ACHN (cell line): ENCODE results near the gene NAV3.

Source experiments
- DNase-seq: peaks from one replicate; pipeline ENCODE4 v3.0.0-alpha.2; 2015
- in situ Hi-C: cut with HindIII; loops from 2 replicates; pipeline ENCODE4 v1.10.0; 2017; ENCODE audit warnings: low sequenced_read_pairs, low pct_ligation_motif_present, low pct_unique_long_range_greater_than_20kb

The NAV3 gene

DNA sequence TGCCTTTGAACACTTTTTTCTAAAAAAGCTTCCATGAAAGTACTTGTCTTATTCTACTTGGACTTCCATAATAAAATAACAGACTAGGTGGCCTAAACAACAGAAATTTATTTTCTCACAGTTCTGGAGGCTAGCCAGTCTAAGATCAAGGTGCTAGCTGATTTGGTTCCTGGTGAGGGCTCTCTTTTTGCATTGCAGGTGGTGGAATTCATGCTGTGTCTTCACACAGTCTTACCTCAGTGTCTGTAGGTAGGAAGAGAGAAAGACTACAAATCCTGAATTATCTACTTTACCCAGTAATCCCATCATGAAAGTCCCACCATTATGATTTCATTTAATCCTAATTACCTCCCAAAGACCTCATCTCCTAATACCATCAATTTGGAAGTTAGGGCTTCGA, 356.0 kb downstream of the NAV3 start:
- in situ Hi-C loops: no loop called here
- DNase-seq: no peak

DNA sequence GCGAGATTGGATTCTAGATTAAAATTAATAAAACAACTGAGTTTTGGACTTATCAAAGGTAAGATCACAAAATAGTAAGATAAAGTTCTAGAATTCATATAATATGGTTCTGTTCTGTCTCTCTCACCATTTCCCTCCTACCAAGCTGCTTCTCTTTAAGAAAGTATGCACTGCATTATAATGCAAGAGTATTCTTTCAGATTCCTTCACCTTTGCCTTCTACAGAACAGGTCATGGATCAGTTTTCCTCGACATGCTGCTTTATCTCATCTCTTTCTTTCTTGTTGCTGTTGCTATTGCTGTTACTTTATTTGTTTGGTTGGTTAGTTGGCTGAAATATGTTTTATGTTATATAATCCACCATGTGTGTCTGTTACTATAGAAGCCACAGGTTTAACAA, 357.0 kb downstream of the NAV3 start:
- no peak for DNase-seq
- in situ Hi-C loops: no loop called here

DNA sequence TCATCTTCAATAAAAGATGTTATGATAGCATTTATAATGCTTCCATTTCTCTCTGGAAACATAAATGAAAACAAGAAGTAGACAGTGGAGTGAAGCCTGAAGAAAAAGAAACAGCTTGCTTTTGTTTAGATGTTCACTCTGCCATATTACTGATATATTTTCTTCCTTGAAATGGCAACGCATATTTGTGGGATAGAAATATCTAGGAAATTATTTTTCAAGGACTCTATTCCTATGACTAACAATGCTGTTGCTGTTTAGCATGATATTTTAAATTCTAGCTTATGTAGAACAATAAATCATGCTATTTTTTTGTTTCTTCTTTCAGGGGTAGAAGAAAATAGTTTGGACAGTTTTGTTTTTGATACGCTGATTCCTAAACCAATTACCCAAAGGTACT, 359.0 kb downstream of the NAV3 start:
- in situ Hi-C loops: no loop called here
- DNase-seq: no peak

DNA sequence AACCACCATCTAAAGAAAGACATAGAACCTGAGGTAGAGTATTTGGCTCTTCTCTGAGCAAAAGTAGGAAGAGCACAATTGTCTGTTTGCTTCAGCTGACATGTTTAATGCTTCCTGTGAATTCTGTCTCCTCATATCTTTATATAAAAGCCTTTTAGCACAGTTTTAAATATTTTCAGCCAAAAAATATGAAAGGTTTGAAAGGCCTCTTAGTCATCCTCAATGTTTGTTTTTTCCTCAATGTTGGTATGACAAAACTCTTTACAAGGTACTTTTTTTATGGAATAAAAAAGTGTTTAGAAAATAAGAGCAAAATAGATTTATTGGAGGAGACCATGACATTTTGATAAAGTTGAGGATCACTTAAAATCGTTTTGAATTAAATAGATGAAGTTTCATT, 360.9 kb downstream of the NAV3 start:
- in situ Hi-C loops: no loop called here

DNA sequence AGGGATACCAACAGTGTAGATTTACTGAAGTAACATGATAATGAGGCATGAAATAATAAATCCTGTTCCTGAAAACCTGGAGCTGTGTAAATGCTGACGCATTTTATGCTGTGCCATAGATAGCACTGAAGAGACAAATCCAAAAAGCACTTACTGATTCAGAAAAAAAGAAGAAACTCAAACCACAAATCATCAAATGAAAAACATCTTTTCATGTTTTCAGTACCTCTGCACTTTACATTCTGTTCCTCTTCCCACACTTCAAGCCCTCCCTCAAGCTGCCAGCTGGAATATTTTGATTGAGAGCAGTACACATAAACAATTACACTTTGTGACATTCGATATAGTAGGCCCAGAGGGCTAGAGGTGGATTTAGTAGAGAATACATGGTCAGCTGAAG, 362.3 kb downstream of the NAV3 start:
- in situ Hi-C loops: no loop called here
- no peak for DNase-seq

More for the DNA sequence above, 360.9 kb downstream of the NAV3 start:
- DNase-seq: no peak

DNA sequence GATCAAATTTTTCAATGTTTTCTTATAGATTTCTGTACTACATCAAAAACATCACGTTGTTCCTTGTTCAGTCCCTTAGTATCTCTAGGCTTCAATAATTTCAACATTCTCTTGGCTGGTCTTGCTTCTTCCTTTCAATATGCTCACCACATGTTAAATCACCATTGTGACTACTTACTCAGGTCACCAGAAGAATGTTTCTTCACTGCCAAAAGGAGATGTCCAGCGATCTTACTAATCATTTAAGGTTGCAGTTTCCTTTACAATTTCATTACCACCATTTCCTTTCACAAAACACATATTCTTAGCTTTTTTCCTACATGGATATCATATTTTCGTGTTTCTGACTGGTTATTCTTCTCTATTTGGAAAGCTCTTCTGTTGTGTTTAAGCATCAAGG, 363.8 kb downstream of the NAV3 start:
- in situ Hi-C loops: no loop called here
- no peak for DNase-seq

DNA sequence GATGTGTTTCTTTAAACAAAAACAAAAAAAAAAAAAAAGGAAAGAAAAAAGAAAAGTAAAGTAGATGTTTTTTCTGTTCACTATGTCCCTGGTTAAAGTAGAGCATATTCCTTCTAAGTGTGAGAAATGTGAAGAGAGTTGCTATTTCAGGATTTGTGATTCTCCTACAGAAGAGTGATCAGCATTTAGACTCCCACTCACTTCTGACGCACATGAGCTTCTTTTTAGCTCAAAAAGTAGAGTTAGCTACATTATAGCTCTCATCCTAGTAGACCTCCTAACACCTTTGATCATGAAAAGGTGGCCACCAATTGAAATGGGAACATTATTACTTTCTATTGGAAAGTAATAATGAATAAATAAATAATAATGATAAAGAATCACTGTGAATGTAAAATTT, 368.2 kb downstream of the NAV3 start:
- no peak for DNase-seq
- in situ Hi-C loops: no loop called here

DNA sequence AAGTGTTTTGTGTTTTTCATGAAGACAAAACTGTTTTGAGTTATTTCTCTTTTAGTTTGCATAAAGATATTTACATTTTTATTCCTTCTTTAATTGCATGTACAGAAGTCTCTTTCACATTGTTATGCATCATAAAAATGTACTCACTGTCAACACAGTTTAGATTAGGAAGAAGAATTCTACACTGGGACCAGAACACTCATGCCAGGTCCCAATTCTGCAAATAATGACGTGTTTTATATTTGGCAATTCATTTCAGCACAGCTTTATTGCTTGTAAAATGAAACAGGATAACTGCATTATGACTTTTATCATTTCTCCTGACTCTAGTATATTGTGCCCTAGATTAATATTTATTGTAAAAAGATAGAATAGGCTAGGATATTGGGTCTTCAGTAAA, 369.2 kb downstream of the NAV3 start:
- in situ Hi-C loops: no loop called here
- DNase-seq: no peak

DNA sequence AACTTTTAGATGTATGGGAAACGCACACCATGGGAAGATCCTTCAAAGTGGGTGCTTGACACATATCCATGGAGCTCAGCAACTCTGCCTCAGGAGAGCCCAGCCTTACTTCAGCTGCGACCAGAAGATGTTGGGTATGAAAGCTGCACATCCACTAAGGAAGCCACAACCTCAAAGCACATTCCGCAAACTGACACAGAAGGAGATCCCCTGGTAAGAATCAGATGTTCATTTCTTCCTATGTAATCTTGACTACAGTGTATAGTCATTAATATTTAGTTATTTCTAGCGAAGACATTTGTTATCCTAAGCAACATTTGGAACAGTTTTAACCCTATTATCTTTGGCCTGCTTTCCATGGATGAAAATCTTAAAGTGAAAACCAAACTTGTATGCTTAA, 374.2 kb downstream of the NAV3 start:
- in situ Hi-C loops: no loop called here
- no peak for DNase-seq

DNA sequence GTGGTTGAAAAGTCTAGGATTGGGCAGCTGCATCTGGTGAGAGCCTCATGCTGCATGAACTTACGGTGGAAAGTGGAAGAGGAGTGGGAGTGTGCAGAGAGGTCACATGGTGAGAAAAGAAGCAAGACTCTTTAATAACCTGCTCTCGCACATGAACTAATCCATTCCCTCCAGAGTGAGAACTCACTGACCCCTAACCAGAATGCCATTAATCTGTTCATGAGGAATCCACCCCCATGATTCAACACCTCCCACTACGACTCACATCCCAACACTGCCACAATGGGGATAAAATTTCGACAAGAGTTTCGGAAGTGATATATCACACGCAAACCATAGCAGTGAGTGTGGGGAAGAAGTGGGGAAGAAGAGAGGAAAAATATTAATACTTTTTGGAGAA, 377.4 kb downstream of the NAV3 start:
- in situ Hi-C loops: no loop called here
- peak; percentile 21 for DNase-seq

DNA sequence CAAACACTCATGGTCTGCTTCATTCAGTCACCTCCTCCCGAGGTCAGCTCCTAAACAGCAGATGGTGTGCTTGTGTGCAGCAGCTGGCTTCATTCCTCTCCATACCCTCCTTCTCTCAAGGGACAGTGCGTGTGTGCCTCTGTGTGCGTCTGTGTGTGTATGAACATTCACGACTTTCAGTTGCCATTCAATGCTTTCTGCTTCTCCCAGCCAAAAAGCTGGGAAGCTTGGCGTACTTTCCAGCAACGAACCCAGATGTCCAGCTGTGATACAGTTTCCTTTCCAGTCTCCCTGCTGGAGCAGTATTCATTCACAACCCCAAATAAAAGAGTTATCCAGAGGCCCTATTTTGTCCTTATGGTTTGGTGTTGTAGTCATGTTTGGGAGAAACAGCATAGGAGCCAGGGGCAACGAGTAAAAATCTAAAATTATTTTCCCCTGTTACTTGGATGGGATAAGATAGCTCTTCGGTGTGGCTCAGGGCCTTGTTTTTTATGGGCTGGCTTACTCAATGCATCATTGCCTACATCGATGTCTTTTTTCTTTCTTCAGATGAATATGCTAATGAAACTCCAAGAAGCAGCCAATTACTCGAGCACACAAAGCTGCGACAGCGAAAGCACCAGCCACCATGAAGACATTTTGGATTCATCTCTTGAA, 379.3 kb downstream of the NAV3 start:
- in situ Hi-C loops: no loop called here

DNA sequence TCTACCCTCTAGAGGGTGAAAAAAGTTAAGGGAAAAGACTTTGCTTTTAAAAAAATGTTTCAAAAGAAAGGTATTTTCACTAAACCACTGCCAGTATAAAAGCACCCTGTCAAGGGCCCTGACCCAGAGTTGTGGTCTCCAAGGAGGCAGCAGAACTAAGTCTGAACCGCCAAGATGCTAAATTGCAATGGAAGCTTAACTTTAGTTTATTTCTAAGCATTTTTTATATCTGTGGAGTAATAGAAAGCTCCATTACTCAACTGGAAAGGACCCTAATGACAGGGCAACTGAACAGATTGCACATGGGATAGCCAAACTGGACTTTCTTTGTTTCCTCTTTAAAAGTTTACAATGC, 379.8 kb downstream of the NAV3 start:
- peak; percentile 33 for DNase-seq
- in situ Hi-C loops: no loop called here

More for the DNA sequence above, 379.3 kb downstream of the NAV3 start:
- no peak for DNase-seq

DNA sequence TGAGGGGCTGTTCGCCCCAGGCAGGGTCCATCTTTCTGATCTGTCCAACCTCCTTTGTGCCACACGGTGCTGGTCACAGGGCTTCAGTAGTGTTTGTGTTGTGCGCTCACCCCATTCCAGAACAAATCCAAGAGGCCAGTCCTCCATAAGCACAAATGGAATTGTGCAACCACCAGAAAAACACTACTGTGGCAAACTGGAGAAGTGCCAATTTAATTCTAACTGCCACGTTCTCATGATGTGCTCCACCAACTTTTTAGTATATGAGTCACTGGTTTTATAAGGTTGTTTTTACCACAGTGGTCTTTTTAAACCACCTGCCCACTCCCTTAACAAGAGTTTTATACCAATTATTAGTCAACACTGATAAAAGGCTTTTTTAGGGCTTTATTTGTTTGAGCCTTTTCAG, 380.2 kb downstream of the NAV3 start:
- in situ Hi-C loops: no loop called here
- DNase-seq: peak; percentile 90

DNA sequence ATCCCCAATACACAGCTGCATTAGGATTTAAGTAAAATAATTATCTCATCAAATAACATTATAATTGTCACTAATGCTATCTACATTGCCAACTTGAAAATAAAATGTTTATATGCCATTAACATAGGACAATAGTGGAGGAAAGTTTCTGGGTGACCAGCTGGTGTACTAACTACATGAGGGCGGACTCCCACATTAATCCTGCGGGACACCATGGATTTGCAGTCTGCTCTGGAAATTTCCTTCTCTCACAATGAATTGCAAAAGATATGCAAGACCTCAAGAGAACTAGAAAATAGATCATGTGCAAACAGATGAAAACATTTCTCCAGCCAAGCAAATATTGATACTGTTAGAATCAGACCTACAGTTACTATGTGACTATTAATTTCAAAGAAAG, 390.1 kb downstream of the NAV3 start:
- in situ Hi-C loops: no loop called here
- no peak for DNase-seq

DNA sequence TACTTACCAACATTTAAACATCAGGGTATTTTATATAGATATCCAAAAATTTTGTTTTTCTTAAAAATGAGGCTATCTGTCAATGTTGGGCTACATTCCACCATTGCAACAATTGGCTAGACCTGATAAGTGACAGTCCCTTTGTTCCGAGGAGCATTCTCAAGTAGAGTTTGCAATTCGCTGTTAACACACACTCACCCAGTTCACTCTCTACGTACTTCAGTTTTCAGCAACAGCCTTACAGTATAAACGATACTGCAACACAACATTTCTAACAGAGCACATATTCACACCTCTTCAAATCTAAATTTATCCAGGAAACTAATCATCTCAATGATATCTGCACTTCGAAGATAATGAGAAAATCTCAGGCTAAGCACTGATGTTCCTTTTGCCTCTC, 393.5 kb downstream of the NAV3 start:
- in situ Hi-C loops: no loop called here
- no peak for DNase-seq

DNA sequence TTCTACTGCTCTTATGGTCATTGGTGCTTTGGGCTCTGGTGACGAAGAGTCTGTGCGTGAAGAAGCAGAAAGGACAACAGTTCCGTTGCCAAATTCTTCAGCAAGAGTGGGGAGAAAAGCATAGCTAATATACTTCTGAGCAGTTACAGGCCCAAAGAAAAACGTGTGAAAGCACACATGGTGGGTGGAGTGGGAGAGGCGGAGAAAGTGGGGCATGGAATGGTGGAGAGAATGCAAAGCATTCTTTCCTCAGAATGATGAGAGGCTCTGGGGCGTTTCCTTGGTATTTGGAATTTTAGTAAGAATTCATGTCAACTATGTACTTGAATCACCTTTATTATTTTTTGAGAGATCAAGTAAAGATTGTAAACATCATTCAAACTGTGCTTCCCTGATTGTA, 396.1 kb downstream of the NAV3 start:
- no peak for DNase-seq
- in situ Hi-C loops: no loop called here

DNA sequence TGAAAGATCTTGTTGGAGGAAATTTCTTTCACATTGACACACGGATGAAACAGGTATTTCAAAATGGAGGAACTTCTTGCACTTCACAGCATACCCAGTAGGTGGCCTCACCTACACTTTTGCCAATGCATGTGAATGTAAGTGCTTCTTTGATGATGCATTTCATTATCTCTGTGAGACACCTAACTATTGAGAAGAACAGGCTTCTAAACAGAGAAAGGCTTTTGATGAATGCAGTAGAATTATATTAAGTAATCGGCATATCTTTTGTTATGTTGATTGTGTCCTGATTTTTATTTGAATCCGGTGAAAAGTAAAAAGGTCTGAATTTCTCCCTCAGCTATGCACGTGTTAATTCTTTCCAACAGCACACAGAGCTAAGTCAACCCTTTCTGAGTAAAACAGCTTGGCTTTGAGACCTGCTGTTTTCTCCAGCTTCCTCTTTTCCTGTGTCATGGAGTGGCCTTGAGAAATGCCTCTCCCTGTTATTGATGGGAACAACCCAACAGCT, 399.0 kb downstream of the NAV3 start:
- peak; percentile 45 for DNase-seq
- in situ Hi-C loops: no loop called here

DNA sequence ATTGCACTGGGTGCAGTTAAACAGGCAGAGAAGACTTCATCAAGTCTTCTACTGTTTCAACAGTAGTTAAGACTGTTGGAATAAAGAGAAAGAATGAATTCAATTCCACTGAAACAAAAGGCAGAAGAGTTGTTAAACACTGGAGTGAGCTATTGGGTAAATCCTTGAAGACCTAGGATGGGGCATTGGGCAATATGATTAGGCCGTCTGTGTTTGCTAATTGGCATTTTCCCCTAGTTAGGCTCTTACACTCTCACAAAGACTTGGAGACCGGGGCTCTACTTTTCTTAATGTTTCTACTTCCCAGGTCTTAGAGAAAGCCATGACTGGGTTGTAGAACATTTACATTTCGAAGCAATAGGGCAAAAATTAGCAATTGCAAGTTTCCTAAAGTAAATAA, 402.1 kb downstream of the NAV3 start:
- in situ Hi-C loops: no loop called here
- DNase-seq: no peak

DNA sequence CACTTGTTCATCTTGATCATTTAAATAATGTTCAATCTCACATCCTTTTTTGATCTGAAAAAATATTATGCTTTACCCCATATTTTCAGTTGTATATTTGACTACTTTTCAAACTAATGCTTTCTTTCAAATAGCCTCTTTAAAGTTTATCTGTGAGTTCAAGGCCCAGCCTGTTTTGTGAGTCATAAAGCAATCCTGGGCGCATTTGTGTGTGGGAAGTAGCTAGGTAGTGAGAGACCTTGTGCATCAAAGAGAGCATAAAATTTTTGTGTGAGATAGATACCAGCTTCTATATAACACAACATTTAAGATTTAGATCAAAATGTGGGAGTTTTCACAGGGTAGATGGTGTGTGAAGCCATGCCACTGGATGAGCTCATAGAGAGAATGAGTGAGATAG, 405.6 kb downstream of the NAV3 start:
- in situ Hi-C loops: no loop called here

DNA sequence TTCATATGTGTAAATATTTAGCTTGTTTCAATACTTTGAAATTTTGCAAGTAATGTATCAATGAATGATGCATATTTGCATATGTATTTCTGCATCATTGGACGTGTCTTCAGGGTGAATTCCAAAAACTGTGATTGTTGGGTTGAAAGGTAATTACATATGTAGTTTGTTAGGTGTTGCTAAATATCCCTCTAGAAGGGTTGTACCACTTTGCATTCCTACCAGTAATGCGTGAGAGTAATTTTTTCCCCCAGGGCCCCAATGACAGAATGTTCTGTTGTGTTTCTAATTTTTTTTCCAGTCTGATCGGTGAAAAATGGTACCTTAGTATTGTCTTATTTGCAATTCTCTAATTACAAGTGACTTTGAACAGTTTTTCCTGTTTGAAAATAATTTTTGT, 408.9 kb downstream of the NAV3 start:
- no peak for DNase-seq
- in situ Hi-C loops: no loop called here

More for the DNA sequence above, 405.6 kb downstream of the NAV3 start:
- no peak for DNase-seq

DNA sequence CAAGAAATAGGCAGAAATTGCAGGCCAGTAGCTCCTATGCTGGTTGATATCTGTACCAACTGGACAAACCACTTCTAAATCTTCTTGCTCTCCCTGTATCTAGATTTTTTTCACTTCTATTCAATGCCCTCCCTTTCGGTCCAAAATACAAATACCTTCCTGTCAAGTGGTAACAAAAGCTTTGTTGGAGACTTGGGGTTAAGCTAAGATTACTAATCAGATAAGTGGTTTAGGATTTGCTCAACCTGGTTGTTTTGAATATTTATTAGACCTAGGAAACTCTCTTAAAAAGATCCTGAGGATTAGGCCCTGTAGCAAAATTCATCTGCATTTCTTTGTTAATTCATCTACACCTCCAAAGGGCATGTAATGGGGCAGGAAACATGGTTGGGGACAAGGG, 410.1 kb downstream of the NAV3 start:
- in situ Hi-C loops: no loop called here
- no peak for DNase-seq
